LoVo (cell line): ENCODE measurements around the gene OR1N2.
"Not testable (repeated sequence)": the region's sequence is repeated elsewhere in the genome, so short reads cannot be mapped to it uniquely, and the experiment has no call there.

ENCODE experiments used
- DNase-seq: peaks from one replicate; pipeline ENCODE4 v3.0.0-alpha.2; 2016; ENCODE audit warnings: low spot score

OR1N2 gene

GRCh38 chr9:122552812-122553211, at the start of gene OR1N2:
Gene OR1N2 (plus strand): TSS chr9:122553112. CDS start chr9:122553212, 100 bp downstream.
- no peak for DNase-seq

DNA sequence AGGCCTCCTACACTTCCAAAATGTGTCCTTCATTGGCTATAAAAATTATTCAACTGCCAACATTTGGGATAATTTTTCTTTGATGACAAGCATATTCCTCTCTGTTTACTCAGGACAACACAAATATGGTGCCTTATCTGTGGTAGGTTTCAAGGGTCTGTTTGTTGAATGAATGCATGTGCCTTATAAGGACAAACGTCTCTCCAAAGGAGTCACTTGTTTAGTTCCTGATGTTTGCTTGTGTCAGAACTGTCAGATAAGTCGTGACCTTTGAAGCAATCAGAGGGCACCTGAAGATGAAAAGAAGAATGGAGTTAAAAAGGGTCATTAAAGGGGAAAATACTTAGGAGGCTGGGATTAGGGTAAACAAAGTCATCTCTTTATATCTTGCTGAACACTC, 45.9 kb upstream of the OR1N2 start:
- DNase-seq: no peak

GRCh38 chr9:122510502-122510901, 42.4 kb upstream of the OR1N2 start, which contains the start of gene OR1J2:
Gene OR1J2 (plus strand): TSS chr9:122510802. CDS start chr9:122510802, 0 bp downstream.
- DNase-seq: no peak

- DNase-seq: no peak
These were observed 34.7 kb upstream of the OR1N2 start for GRCh38 chr9:122518226-122518625.

- DNase-seq: no peak
These were observed 34.1 kb upstream of the OR1N2 start, which contains the start of gene OR1J4 for GRCh38 chr9:122518841-122519240. Gene OR1J4 (plus strand): TSS chr9:122519141. CDS start chr9:122519141, 0 bp downstream.

GRCh38 chr9:122519376-122519775, 33.5 kb upstream of the OR1N2 start:
- DNase-seq: no peak

- no peak for DNase-seq
These were observed 26.3 kb upstream of the OR1N2 start for GRCh38 chr9:122526602-122527001.

DNA sequence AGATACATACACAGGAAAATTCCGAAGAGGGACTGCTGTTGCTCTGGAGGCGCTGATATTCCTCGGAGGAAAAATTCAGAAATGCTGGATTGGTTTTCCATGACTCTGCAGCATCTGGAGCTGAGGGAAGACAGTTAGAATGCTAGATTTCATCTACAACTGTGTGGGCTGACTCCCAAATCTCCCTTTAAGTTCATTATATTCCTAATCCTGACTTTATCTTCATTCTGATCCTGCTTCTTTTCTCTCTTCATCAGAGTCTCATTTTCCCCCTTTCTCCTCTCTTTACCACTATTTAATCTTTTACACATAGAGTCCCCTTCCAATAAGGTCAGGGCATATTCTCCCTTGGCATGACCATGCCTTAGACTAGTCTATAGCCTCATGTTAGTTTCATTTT, 25.7 kb upstream of the OR1N2 start, which contains the start of gene OR1N1:
Gene OR1N1, minus strand, starts transcription at position 101 of the 400 bp plus-strand sequence. Its CDS starts 0 bp downstream, at position 101.
- no peak for DNase-seq

- not testable (repeated sequence) for DNase-seq
These were observed 21.8 kb upstream of the OR1N2 start for GRCh38 chr9:122531157-122531556.

DNA sequence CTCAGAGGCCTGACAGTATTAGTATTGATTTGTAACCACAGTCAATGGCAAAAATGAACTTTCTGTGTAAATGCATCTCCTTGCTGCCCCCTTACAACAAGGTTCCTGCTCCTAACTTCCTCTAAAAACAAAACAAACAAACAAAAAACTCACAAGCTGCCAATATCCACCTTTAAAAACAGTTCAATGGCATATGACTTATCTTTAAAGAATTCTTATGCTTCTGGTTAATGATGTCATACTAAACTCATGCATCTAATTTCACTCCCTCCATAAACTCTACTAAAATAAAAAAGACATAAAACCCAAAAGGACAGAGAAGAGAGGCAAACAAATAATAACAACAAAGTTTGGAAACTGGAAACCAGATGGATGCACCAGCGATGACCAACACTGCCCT, 16.8 kb upstream of the OR1N2 start:
- DNase-seq: no peak

GRCh38 chr9:122537066-122537465, 15.8 kb upstream of the OR1N2 start:
- not testable (repeated sequence) for DNase-seq

GRCh38 chr9:122538757-122539156, 14.2 kb upstream of the OR1N2 start:
- no peak for DNase-seq

GRCh38 chr9:122546196-122546595, 6.7 kb upstream of the OR1N2 start:
- DNase-seq: no peak

DNA sequence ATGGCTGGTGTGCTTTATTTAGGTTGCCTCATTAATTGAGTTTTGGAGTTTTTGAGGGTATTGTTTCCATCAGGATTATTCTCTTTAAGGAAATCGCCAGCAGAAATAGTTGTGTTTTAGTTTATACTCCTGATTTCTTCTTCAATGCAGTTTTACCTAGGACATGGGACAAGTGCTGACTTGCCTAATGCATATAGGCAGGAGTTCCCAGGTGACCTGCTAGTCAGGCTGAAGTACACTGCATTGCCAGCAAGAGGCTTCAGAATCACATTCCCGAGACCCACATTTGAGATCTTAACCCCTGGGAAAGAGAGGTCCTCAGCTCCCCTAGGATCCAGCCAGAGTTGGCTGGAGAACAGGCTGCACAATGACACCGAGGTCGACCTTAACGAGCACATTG, 1.5 kb upstream of the OR1N2 start:
- DNase-seq: no peak

- no peak for DNase-seq
These were observed 8.5 kb downstream of the OR1N2 start for GRCh38 chr9:122561446-122561845.

DNA sequence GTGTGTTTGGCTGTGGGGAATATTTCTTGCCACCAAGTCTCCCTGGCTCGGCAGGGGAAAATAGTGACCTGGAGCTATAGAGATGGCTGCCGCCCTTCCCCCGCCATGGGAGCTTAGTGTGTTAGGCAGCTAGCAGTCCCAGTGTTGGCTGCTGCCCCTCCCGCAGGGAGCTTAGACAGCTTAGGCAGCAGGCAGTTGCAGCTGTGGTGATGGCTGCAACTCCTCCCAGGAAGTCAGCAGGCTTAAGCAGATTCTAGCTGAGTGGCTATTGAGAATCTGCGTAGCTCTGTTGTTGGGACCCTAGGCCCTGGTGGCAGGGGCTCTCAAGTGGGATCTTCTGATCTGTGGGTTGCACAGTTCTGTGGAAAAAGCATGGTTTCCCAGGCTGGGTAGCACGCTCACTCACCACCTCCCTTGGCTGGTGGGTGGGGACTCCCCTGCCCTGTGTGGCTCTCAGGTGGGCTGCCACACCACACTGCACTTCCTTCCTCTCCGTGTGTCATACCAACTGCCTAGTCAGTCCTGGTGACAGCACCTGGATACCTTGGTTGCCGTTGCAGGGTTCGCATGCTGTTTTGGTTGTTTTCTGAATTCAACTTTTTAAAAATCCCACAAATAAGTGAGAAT, 9.3 kb downstream of the OR1N2 start:
- DNase-seq: no peak

GRCh38 chr9:122567901-122568300, 15.0 kb downstream of the OR1N2 start:
- DNase-seq: no peak

- DNase-seq: no peak
These were observed 19.5 kb downstream of the OR1N2 start for GRCh38 chr9:122572456-122572855.

- DNase-seq: no peak
These were observed 27.0 kb downstream of the OR1N2 start for GRCh38 chr9:122579874-122580273.

DNA sequence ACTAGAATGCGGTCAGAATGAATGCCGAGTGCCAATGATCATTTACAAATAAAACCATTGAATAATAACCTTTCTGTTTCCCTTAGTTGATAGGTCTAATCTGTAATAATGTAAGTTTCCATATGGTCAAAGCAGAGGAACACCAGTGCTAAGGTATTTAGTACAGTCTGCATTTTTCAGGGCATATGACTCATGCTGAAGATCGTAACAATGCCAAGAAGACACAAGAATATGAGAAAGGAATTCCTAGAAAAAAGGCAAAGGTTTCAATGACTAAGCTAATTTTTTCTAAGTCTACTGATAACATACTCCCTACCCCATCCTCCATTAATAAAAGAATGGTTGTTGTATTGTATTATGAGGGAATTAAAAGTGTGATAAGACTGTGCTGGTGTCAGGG, 27.4 kb downstream of the OR1N2 start:
- peak; percentile 11 for DNase-seq

- DNase-seq: not testable (repeated sequence)
These were observed 30.4 kb downstream of the OR1N2 start, which contains the start of gene OR1L8 for GRCh38 chr9:122583284-122583683. Gene OR1L8 (minus strand): TSS chr9:122583384. CDS start chr9:122568477, 14,907 bp downstream.
